Measurements from ENCODE around the gene CCR9. TPM values are rescaled to one million over a fixed set of nuclear protein-coding genes. Genes with fewer than 3 reads are reported as not detected.

CCR9 gene
- total RNA-seq, 1 donor from 2014 or later: not detected

DNA sequence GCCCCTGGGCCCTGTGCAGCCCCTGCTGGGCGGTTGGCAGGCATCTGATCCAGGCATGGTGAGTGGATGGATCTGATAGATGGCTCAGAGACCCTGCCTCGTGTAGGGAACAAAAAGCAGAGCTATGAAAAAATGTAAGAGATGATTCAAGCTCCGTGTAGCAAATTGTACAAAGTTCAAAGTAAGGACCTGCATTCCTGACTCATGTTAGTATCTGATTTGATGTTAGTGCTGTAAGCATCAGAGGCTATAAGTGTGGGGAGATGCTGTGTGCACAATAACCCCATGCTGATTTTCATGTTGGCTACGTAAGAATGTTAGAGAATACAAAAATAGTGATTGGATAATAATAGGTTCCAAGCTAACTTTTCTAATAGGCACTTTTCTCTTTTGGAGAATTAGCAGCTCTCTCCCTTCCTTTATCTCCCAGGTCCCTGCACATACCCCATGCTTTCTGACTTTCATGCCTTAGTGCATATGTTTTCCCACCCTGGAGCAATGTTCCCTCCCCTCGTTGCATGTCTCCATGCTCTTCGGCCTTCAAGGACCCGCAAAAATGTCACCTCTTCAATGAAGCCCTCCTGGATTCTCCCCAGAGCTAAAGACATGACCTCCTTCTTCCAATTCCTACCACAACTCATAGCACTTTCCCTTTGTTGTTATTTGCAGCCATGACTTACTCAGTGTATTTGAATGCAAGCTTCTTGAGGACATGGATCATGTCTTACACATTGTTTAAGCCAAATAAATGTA lies 1.6 kb downstream of the CCR9 start:
- H3K4me3 ChIP-seq: no peak overlapping the region
- Mint-ChIP-seq H3K9me3 (no peaks in the 10 kb centered on the region), H3K27me3 (ENCODE audit: insufficient read depth, low read depth) (peaks cover 2% of the 10 kb centered on the region), H3K4me3 (no peak overlapping the region), H3K4me1 (peaks cover 4% of the 10 kb centered on the region), H3K36me3 (no peaks in the 10 kb centered on the region), H3K27ac (no peak overlapping the region)
- no peaks in the 10 kb centered on the region for H3K9me3 ChIP-seq (ENCODE audit: low read depth)
- no peak overlapping the region for H3K27ac ChIP-seq
- H3K36me3 ChIP-seq: no peaks in the 10 kb centered on the region
- H2AFZ ChIP-seq (replicated peaks): no peak overlapping the region
- TF ChIP-seq EZH2phosphoT487 (IDR thresholded peaks at IDR 0.05) (no peak), EZH2 (IDR thresholded peaks at IDR 0.05) (no peak)
- TF ChIP-seq, protein P1, sequence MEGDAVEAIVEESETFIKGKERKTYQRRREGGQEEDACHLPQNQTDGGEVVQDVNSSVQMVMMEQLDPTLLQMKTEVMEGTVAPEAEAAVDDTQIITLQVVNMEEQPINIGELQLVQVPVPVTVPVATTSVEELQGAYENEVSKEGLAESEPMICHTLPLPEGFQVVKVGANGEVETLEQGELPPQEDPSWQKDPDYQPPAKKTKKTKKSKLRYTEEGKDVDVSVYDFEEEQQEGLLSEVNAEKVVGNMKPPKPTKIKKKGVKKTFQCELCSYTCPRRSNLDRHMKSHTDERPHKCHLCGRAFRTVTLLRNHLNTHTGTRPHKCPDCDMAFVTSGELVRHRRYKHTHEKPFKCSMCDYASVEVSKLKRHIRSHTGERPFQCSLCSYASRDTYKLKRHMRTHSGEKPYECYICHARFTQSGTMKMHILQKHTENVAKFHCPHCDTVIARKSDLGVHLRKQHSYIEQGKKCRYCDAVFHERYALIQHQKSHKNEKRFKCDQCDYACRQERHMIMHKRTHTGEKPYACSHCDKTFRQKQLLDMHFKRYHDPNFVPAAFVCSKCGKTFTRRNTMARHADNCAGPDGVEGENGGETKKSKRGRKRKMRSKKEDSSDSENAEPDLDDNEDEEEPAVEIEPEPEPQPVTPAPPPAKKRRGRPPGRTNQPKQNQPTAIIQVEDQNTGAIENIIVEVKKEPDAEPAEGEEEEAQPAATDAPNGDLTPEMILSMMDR (IDR thresholded peaks at IDR 0.05): no peak
- H4K20me1 ChIP-seq (ENCODE audit: low read depth): no peaks in the 10 kb centered on the region
- H3K9ac ChIP-seq: no peak overlapping the region
- DNase-seq (ENCODE audit: low spot score): no peak
- no peaks in the 10 kb centered on the region for H3K79me2 ChIP-seq (ENCODE audit: low read depth)
- H3F3A ChIP-seq (ENCODE audit: low read depth): no peaks in the 10 kb centered on the region
- no peak overlapping the region for H3K4me2 ChIP-seq
- no peaks in the 10 kb centered on the region for H3K4me1 ChIP-seq
- no peaks in the 10 kb centered on the region for H3K27me3 ChIP-seq

DNA sequence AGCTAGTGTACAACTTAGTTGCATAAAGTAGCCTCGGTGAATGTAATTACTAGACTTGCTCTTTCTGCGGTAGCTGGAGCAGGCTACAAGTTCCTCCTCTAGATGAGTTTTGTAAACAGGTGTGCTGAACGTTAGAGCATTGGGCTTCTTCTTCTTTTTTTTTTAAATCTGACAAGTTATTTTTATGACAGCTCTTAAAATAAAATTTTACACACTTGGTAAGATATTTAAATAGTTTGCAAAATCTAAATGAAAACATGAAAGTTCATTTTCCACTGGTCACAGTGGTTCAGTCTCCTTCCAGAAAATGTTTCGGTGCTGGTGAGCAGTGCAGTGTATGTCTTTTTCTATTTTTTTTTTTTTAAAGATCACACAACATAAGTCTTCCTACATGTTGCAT lies 3.0 kb downstream of the CCR9 start:
- Histone ChIP-seq H3F3A (ENCODE audit: low read depth) (no peaks in the 10 kb centered on the region), H3K36me3 (no peaks in the 10 kb centered on the region), H3K4me3 (no peak overlapping the region), H3K4me1 (no peaks in the 10 kb centered on the region), H3K9me3 (ENCODE audit: low read depth) (no peaks in the 10 kb centered on the region), H4K20me1 (ENCODE audit: low read depth) (no peaks in the 10 kb centered on the region), H3K27ac (no peak overlapping the region), H2AFZ (replicated peaks) (no peak overlapping the region), H3K79me2 (ENCODE audit: low read depth) (no peaks in the 10 kb centered on the region), H3K27me3 (no peaks in the 10 kb centered on the region), H3K4me2 (no peak overlapping the region), H3K9ac (no peak overlapping the region)
- no peak for TF ChIP-seq EZH2 (IDR thresholded peaks at IDR 0.05)
- no peak for TF ChIP-seq EZH2phosphoT487 (IDR thresholded peaks at IDR 0.05)
- TF ChIP-seq, protein P1 (IDR thresholded peaks at IDR 0.05): no peak
- no peak for DNase-seq (ENCODE audit: low spot score)
- no peaks in the 10 kb centered on the region for H3K4me1 Mint-ChIP-seq
- no peaks in the 10 kb centered on the region for H3K36me3 Mint-ChIP-seq
- H3K27me3 Mint-ChIP-seq (ENCODE audit: insufficient read depth, low read depth): peaks cover 5% of the 10 kb centered on the region
- no peaks in the 10 kb centered on the region for H3K9me3 Mint-ChIP-seq
- H3K27ac Mint-ChIP-seq: no peak overlapping the region
- H3K4me3 Mint-ChIP-seq: no peak overlapping the region

DNA sequence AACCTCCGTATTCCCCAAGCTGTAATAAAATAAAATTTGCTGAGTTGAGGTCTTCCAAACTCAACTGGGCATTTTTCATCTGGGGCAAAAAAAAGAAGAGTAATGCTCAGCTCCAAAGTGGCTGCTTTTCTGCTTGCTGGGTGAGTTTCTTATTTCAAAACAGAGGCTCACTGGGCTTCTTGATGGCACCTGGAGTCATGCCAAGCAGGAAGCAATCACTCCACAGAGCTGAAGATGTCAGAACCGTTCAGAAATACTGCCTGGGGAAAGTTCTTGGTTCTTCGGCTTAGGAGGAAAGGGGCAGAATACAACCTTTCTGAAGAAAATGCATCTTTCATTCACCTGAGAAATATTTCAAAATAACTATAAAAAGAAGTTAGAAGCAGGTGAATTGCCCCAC lies 4.1 kb downstream of the CCR9 start:
- Histone ChIP-seq H3F3A (ENCODE audit: low read depth) (no peaks in the 10 kb centered on the region), H3K9ac (no peak overlapping the region), H3K4me2 (no peak overlapping the region), H2AFZ (replicated peaks) (no peak overlapping the region), H3K79me2 (ENCODE audit: low read depth) (no peaks in the 10 kb centered on the region), H3K36me3 (no peaks in the 10 kb centered on the region), H3K4me1 (no peaks in the 10 kb centered on the region), H3K27me3 (no peaks in the 10 kb centered on the region), H3K4me3 (no peak overlapping the region), H3K9me3 (ENCODE audit: low read depth) (no peaks in the 10 kb centered on the region), H3K27ac (no peak overlapping the region), H4K20me1 (ENCODE audit: low read depth) (no peaks in the 10 kb centered on the region)
- no peak for DNase-seq (ENCODE audit: low spot score)
- Mint-ChIP-seq H3K27ac (no peak overlapping the region), H3K9me3 (no peaks in the 10 kb centered on the region), H3K36me3 (no peaks in the 10 kb centered on the region), H3K4me3 (no peak overlapping the region), H3K27me3 (ENCODE audit: insufficient read depth, low read depth) (peaks cover 5% of the 10 kb centered on the region), H3K4me1 (no peaks in the 10 kb centered on the region)
- TF ChIP-seq, protein P1 (IDR thresholded peaks at IDR 0.05): no peak
- TF ChIP-seq EZH2 (IDR thresholded peaks at IDR 0.05) (no peak), EZH2phosphoT487 (IDR thresholded peaks at IDR 0.05) (no peak)
